H1 (cell line): ENCODE measurements around the gene KCNQ1. TPM values are rescaled to one million over a fixed set of nuclear protein-coding genes. Genes with fewer than 3 reads are reported as not detected.

ENCODE experiments used
- CTCF ChIA-PET: fragments of 300-600 bp; sonication (Branson Sonifier 250); formaldehyde crosslinking; loops from one replicate; lab custom pipeline; 2021; ENCODE audit not compliant: partially characterized antibody; lab: Charles Lee
- POLR2A ChIA-PET: fragments of 300-600 bp; sonication (Branson Sonifier 250); formaldehyde crosslinking; loops from one replicate; lab custom pipeline; 2021; ENCODE audit warnings: inconsistent platforms; ENCODE audit not compliant: partially characterized antibody; lab: Charles Lee
- DNase-seq, 2 experiments: peaks; one replicate each; pipeline versions ENCODE4 v3.0.0 to v3.0.0-alpha.2; 2010 to 2022; ENCODE audit warnings: low spot score in 2 of 2, low read depth in 1 of 2, mixed read lengths in 1 of 2
- FAIRE-seq: peaks from 2 replicates; lab custom pipeline; 2011; peaks lifted over from hg19 to GRCh38; lab: Jason Lieb, UNC
- H2AFZ ChIP-seq: 2 replicates; pipeline ENCODE4 v1.8.1; 2012; ENCODE audit warnings: low read length, inconsistent platforms
- H2AK5ac ChIP-seq: 2 replicates; pipeline ENCODE4 v1.6.1; 2013; ENCODE audit warnings: low read depth, low read length
- H2BK120ac ChIP-seq: replicated peaks from 2 replicates; pipeline ENCODE3; 2013; ENCODE audit warnings: low read depth, low read length, inconsistent platforms
- H2BK12ac ChIP-seq: 2 replicates; pipeline ENCODE4 v1.6.1; 2013; ENCODE audit warnings: low read depth, low read length
- H2BK15ac ChIP-seq: 2 replicates; pipeline ENCODE4 v1.6.1; 2013; ENCODE audit warnings: low read length
- H2BK20ac ChIP-seq: 2 replicates; pipeline ENCODE4 v1.6.1; 2013; ENCODE audit warnings: low read length
- H2BK5ac ChIP-seq: 2 replicates; pipeline ENCODE4 v1.6.1; 2013; ENCODE audit warnings: low read depth, low read length
- H3K14ac ChIP-seq: 2 replicates; pipeline ENCODE4 v1.6.1; 2013; ENCODE audit warnings: inconsistent platforms; ENCODE audit not compliant: insufficient read length
- H3K18ac ChIP-seq: 2 replicates; pipeline ENCODE4 v1.6.1; 2013; ENCODE audit warnings: low read length; ENCODE audit errors: extremely low read depth
- H3K23ac ChIP-seq: 2 replicates; pipeline ENCODE4 v1.6.1; 2013; ENCODE audit warnings: inconsistent platforms; ENCODE audit not compliant: insufficient read length
- H3K23me2 ChIP-seq: 2 replicates; pipeline ENCODE4 v1.6.1; 2013; ENCODE audit warnings: low read depth, low read length
- H3K27ac ChIP-seq: 2 replicates; pipeline ENCODE4 v1.6.1; 2011; ENCODE audit warnings: low read depth, low read length, inconsistent platforms
- H3K27me3 ChIP-seq, 4 experiments: replicated peaks in 1 of 4; 1 replicate in 1 of 4; 2 replicates in 3 of 4; pipeline versions ENCODE4 v1.6.1 to v1.8.1; 2011 to 2013; ENCODE audit warnings: low read length in 3 of 4, mild to moderate bottlenecking in 3 of 4, inconsistent platforms in 2 of 4, mixed read lengths in 2 of 4, moderate library complexity in 1 of 4; ENCODE audit not compliant: control insufficient read depth in 3 of 4, insufficient read depth in 3 of 4; ENCODE audit errors: extremely low read depth in 1 of 4
- H3K36me3 ChIP-seq, 4 experiments: 2 replicates each; pipeline versions ENCODE4 v1.6.1 to v1.8.1; 2011 to 2013; ENCODE audit warnings: mild to moderate bottlenecking in 4 of 4, low read length in 3 of 4, moderate library complexity in 2 of 4, control low read depth in 1 of 4, inconsistent platforms in 1 of 4; ENCODE audit not compliant: insufficient read depth in 4 of 4, control insufficient read depth in 2 of 4
- H3K4ac ChIP-seq: replicated peaks from 2 replicates; pipeline ENCODE3; 2013; ENCODE audit warnings: low read length, low read depth, mixed read lengths, inconsistent platforms; ENCODE audit not compliant: insufficient read length
- H3K4me1 ChIP-seq, 4 experiments: replicated peaks in 1 of 4; 1 replicate in 1 of 4; 2 replicates in 3 of 4; pipeline versions ENCODE4 v1.6.1 to v1.8.1; 2011 to 2013; ENCODE audit warnings: low read length in 3 of 4, inconsistent platforms in 2 of 4, mixed read lengths in 1 of 4; ENCODE audit not compliant: insufficient read depth in 4 of 4, control insufficient read depth in 3 of 4
- H3K4me2 ChIP-seq, 2 experiments: 2 replicates each; pipeline versions ENCODE4 v1.6.1 to v1.8.1; 2011 to 2013; ENCODE audit warnings: low read depth in 2 of 2, low read length in 2 of 2, control low read depth in 1 of 2, inconsistent platforms in 1 of 2, mild to moderate bottlenecking in 1 of 2; ENCODE audit not compliant: insufficient read depth in 1 of 2
- H3K4me3 ChIP-seq, 4 experiments: fragments of 200-600, 300-600 bp in 1 of 4; sonication (generic), shearing (Covaris generic), sonication (Bioruptor Twin) in 1 of 4; 2 replicates each; pipeline versions ENCODE4 v1.5.1 to v1.8.1; 2011 to 2016; ENCODE audit warnings: low read length in 4 of 4, low read depth in 3 of 4, control low read depth in 2 of 4, inconsistent platforms in 2 of 4, mild to moderate bottlenecking in 2 of 4, mixed read lengths in 1 of 4, moderate library complexity in 1 of 4; ENCODE audit not compliant: insufficient read depth in 2 of 4; ENCODE audit errors: extremely low read depth in 1 of 4
- H3K56ac ChIP-seq: replicated peaks from 2 replicates; pipeline ENCODE3; 2013; ENCODE audit warnings: low read depth, mild to moderate bottlenecking, mixed read lengths, low read length, inconsistent platforms; ENCODE audit not compliant: insufficient read length
- H3K79me1 ChIP-seq: 2 replicates; pipeline ENCODE4 v1.6.1; 2013; ENCODE audit warnings: low read depth, low read length, control low read depth
- H3K79me2 ChIP-seq, 2 experiments: 2 replicates each; pipeline versions ENCODE4 v1.6.1 to v1.8.1; 2012 to 2013; ENCODE audit warnings: low read length in 2 of 2, mild to moderate bottlenecking in 2 of 2, inconsistent platforms in 1 of 2; ENCODE audit not compliant: insufficient read depth in 2 of 2, control insufficient read depth in 1 of 2
- H3K9ac ChIP-seq, 4 experiments: replicated peaks in 1 of 4; 1 replicate in 1 of 4; 2 replicates in 3 of 4; pipeline versions ENCODE4 v1.6.1 to v1.8.1; 2011 to 2013; ENCODE audit warnings: low read depth in 3 of 4, low read length in 3 of 4, control low read depth in 2 of 4, mild to moderate bottlenecking in 2 of 4, moderate library complexity in 2 of 4, inconsistent platforms in 1 of 4; ENCODE audit errors: extremely low read depth in 1 of 4
- H3K9me3 ChIP-seq, 2 experiments: 2 replicates each; pipeline versions ENCODE4 v1.6.1 to v1.8.1; 2012 to 2013; ENCODE audit warnings: mild to moderate bottlenecking in 2 of 2, moderate library complexity in 2 of 2, control low read depth in 1 of 2, inconsistent platforms in 1 of 2, low read depth in 1 of 2, low read length in 1 of 2, mixed read lengths in 1 of 2; ENCODE audit not compliant: insufficient read depth in 2 of 2
- H4K20me1 ChIP-seq, 2 experiments: replicated peaks in 1 of 2; 2 replicates each; pipeline versions ENCODE3 to v1.8.1; 2011 to 2013; ENCODE audit warnings: inconsistent platforms in 2 of 2, low read length in 2 of 2, mild to moderate bottlenecking in 1 of 2; ENCODE audit not compliant: insufficient read depth in 2 of 2, control insufficient read depth in 1 of 2
- H4K5ac ChIP-seq: 2 replicates; pipeline ENCODE4 v1.6.1; 2013; ENCODE audit warnings: low read length, low read depth, mixed read lengths, inconsistent platforms; ENCODE audit not compliant: insufficient read length
- H4K8ac ChIP-seq: 2 replicates; pipeline ENCODE4 v1.8.0; 2013; ENCODE audit warnings: mild to moderate bottlenecking, moderate library complexity, low read length, inconsistent platforms; ENCODE audit not compliant: insufficient read depth; ENCODE audit errors: extremely low read depth
- H4K91ac ChIP-seq: replicated peaks from 2 replicates; pipeline ENCODE3; 2013; ENCODE audit warnings: low read length, mixed read lengths, inconsistent platforms; ENCODE audit not compliant: insufficient read length
- EZH2 ChIP-seq: fragments of 200-600 bp; sonication (generic); IDR thresholded peaks from 2 replicates; pipeline ENCODE4 v1.7.1; 2012; ENCODE audit warnings: low read depth, mild to moderate bottlenecking, moderate library complexity, low read length, inconsistent platforms; ENCODE audit not compliant: severe bottlenecking
- NRF1 ChIP-seq: IDR thresholded peaks from 2 replicates; pipeline ENCODE4 v1.6.1; 2011; ENCODE audit warnings: mild to moderate bottlenecking, low read depth, low read length, improper control_type of control experiment
- SP4 ChIP-seq: IDR thresholded peaks from 2 replicates; pipeline ENCODE4 v1.6.1; 2012; ENCODE audit warnings: low read length, inconsistent platforms
- TBP ChIP-seq: IDR thresholded peaks from 2 replicates; pipeline ENCODE4 v1.6.1; 2011; ENCODE audit warnings: low read depth, low read length, improper control_type of control experiment
- WGBS, 2 experiments: shearing (Covaris generic) in 1 of 2; methylation state at CpG; one replicate each; pipeline versions ENCODE4 v1.1.6 to v1.1.7; 2013 to 2015; ENCODE audit warnings: low lambda C conversion rate in 2 of 2, mixed read lengths in 2 of 2, inconsistent platforms in 1 of 2, low coverage in 1 of 2, missing lambda C conversion rate in 1 of 2; ENCODE audit not compliant: insufficient replicate concordance in 2 of 2, insufficient coverage in 1 of 2, insufficient read length in 1 of 2; ENCODE audit errors: extremely low coverage in 1 of 2, missing lambda C conversion rate in 1 of 2; 5-methylcytosine and 5-hydroxymethylcytosine counted together
- polyA plus RNA-seq, 7 experiments: library from polyadenylated mRNA; depleted of rRNA in 3 of 7; stranded (reverse) in 5 of 7; unstranded in 2 of 7; fragments of >200 nt in 5 of 7; fragments of 200-250 nt in 2 of 7; gene quantifications; 1 replicate in 5 of 7; 2 replicates in 1 of 7; 4 replicates in 1 of 7; pipeline versions ENCODE4 v1.2.1 to v1.2.3, GENCODE V29; 2011 to 2013; ENCODE audit warnings: missing spikeins in 2 of 7, mixed read lengths in 2 of 7
- total RNA-seq: library from RNA; stranded (reverse); fragmentation: NEBNext Ultra II Directional; extraction: Animal tissue kit (Norgen Biotek cat#: 25700); gene quantifications from 2 replicates; pipeline ENCODE4 v1.2.1, GENCODE V29; 2021
- TF ChIP-seq, protein P1 (sequence below), 3 experiments: IDR thresholded peaks; 1 replicate in 2 of 3; 2 replicates in 1 of 3; pipeline versions ENCODE4 v1.5.1 to v1.6.1; 2011; ENCODE audit warnings: low read length in 3 of 3, mild to moderate bottlenecking in 3 of 3, inconsistent platforms in 2 of 3, low read depth in 1 of 3, moderate library complexity in 1 of 3; ENCODE audit not compliant: insufficient read depth in 1 of 3; ENCODE audit errors: control extremely low read depth in 1 of 3

Gene KCNQ1
- total and polyA plus RNA-seq, 2 of the 8 experiments (the other 6 are each of a cell fraction or from before 2014, with no cell fraction given) = 1.9 to 2.0 TPM

DNA sequence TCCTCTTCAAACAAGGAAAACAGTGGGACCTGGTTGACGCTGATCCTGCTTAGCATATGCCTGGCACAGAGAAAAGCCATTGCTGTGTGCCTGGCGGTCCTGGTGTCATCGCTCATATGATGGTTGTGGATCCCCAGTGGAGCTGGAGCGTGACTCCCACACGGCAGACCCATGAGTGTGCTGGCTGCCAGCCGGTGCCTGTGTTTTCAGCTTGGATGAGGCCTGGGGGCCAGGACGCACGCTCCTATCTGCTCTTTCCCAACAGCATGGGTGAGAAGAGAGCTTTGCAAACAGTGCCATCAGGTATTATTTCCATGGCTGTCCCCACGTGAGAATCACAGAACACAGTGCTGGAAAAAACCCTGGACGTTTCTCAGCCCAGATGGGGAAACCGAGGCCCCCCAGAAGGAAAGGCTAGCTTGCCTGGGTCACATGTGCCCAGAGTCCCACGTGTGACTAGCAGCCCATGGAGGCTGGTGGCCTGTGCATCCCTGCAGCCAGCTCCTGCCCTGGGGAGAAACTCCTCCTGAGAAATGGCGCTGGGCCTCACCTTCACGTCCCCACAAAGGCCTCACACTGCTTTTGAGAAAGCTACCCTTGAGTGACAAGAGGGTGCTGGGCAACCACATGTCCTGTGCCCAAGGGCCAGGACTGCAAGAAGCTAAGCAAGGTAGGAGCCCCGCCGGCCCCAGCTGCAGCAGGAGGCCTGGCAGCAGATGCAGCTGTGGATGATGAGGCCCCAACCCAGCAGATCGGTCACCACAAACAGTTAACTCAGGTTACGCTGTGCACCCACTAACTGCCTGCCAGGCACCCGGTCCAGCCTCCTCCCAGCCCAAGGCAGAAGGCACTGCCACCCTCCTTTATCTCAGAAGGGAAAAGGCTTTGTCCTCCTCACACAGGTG lies 436.5 kb downstream of the KCNQ1 start:
- 88% methylated on average over 19 of the region's 19 CpGs; no CpG with 5 or more reads in 1 of the 2 experiments for WGBS, 2 experiments
- Histone ChIP-seq H3K4ac (peak overlapping the region; percentile 21), H3K9me3 (no peaks in the 10 kb centered on the region; a peak in 1 of 4 replicates), H3K18ac (no peak overlapping the region; the same call in 1 of the 2 replicates), H2AFZ (no peak overlapping the region), H3K9ac (no peak overlapping the region), H3K27me3 (peaks cover 2 to 67% (median 49%) of the 10 kb centered on the region in 4 experiments), H3K4me1 (peaks cover 0 to 17% (median 14%) of the 10 kb centered on the region in 4 experiments; a peak in 6 of 7 replicates), H2BK5ac (no peak overlapping the region), H4K91ac (no peak overlapping the region), H3K4me2 (no peak overlapping the region), H2BK20ac (no peak overlapping the region), H2AK5ac (no peak overlapping the region), H2BK120ac (no peak overlapping the region), H3K27ac (no peak overlapping the region), H3K79me1 (no peaks in the 10 kb centered on the region), H2BK15ac (0 out of 2 replicates have a peak overlapping the region, but pooled peaks have one; percentile 72), H3K36me3 (peaks cover 0 to 4% (median 0%) of the 10 kb centered on the region in 4 experiments; a peak in 1 of 8 replicates), H4K5ac (no peak overlapping the region), H3K79me2 (no peaks in the 10 kb centered on the region), H3K56ac (no peak overlapping the region), H3K23me2 (peaks cover 10% of the 10 kb centered on the region; the same call in 1 of the 2 replicates), H3K23ac (no peak overlapping the region), H3K4me3 (no peak overlapping the region), H4K20me1 (peaks cover 6 to 13% of the 10 kb centered on the region in 2 experiments), H2BK12ac (peak overlapping the region; percentile 50; the same call in 1 of the 2 replicates), H4K8ac (no peak overlapping the region), H3K14ac (no peak overlapping the region)
- CTCF ChIA-PET = interaction anchor here (0.8 to 13.5 kb wide), 8 partner anchors 9 to 347 kb away, joined by 3 to 521 read pairs (median 4); no protein-coding TSS in a partner anchor
- POLR2A ChIA-PET = interaction anchor here (0.9 to 1.7 kb wide), 4 partner anchors 10 to 184 kb away, joined by 3 to 5 read pairs (median 4); no protein-coding TSS in a partner anchor
- DNase-seq (no peak), FAIRE-seq (no peak)
- no peak for TF ChIP-seq SP4
- TF ChIP-seq TBP = no peak
- TF ChIP-seq, protein P1, sequence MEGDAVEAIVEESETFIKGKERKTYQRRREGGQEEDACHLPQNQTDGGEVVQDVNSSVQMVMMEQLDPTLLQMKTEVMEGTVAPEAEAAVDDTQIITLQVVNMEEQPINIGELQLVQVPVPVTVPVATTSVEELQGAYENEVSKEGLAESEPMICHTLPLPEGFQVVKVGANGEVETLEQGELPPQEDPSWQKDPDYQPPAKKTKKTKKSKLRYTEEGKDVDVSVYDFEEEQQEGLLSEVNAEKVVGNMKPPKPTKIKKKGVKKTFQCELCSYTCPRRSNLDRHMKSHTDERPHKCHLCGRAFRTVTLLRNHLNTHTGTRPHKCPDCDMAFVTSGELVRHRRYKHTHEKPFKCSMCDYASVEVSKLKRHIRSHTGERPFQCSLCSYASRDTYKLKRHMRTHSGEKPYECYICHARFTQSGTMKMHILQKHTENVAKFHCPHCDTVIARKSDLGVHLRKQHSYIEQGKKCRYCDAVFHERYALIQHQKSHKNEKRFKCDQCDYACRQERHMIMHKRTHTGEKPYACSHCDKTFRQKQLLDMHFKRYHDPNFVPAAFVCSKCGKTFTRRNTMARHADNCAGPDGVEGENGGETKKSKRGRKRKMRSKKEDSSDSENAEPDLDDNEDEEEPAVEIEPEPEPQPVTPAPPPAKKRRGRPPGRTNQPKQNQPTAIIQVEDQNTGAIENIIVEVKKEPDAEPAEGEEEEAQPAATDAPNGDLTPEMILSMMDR (IDR thresholded peaks at IDR 0.05; ENCODE audit: control extremely low read depth in 1 of 3, insufficient read depth in 1 of 3, low read depth in 1 of 3, low read length in 3 of 3) = no peak
- no peak for TF ChIP-seq EZH2
- no peak for TF ChIP-seq NRF1
